Left cardiac atrium (tissue), 4 donors: ENCODE measurements around the gene COBL. TPM values are rescaled to one million over a fixed set of nuclear protein-coding genes. Genes with fewer than 3 reads are reported as not detected.

Experiments
- ATAC-seq, 2 donors: fragments of 200-7000 bp; cut with Tn5 transposase; one replicate each; pipeline ENCODE4 v1.9.1; 2020; ENCODE audit warnings: mild to moderate bottlenecking in 2 of 2, moderate library complexity in 2 of 2
- DNase-seq: peaks from one replicate; pipeline ENCODE4 v3.0.0-alpha.2; 2020
- intact Hi-C, 2 donors: fragments of 100-400 bp; cut with DNase I; formaldehyde crosslinking; loops; one replicate each; pipeline versions ENCODE4 v1.14.1 to v1.15.1; 2022 to 2023
- total RNA-seq, 2 donors: library from RNA; stranded (reverse); fragmentation: NEBNext Ultra II Directional; extraction: Animal tissue kit (Norgen Biotek cat#: 25700); gene quantifications; one replicate each; pipeline ENCODE4 v1.2.1, GENCODE V29; 2021
- donor health status: DM: no; HTN: yes; CAD: no.
- donor health status: DM: no; HTN: yes; CAD: no; lungs with severe emphysema.
- donor health status: DM: yes; HTN: yes; CAD: no.
- donor health status: Dilated cardiomyopathy.

COBL gene
- total RNA-seq, 2 donors from 2014 or later: 28.1 to 36.0 TPM

DNA sequence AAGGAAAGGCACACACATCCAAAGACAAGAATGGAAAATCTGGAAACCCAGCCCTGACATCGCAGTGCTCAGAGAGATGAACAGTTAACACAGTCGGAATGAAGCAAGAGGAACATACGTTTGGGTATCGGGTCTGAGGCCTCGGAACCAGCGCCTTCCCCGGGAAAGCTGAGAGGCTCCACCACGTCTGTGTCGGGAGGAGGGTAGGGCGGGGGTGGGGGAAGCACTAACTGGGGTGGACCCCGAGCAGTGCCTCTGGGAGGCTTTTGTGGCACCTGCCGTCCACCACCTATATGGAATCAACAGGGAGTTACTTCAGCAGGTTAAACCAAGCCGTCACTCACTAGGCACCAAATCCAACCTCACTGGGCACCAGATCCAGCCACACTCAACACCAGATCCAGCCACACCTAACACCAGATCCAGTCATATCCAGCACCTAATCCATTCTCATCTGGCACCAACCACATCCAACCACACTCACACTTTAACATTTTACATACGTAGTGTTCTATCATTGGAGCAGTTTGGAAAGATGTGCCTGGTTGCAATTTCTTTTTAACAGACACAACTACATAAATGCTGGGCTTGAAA is 233.6 kb downstream of the COBL start:
- intact Hi-C loops: no loop called here
- ATAC-seq (peak; percentile 48 to 56), DNase-seq (no peak)

DNA sequence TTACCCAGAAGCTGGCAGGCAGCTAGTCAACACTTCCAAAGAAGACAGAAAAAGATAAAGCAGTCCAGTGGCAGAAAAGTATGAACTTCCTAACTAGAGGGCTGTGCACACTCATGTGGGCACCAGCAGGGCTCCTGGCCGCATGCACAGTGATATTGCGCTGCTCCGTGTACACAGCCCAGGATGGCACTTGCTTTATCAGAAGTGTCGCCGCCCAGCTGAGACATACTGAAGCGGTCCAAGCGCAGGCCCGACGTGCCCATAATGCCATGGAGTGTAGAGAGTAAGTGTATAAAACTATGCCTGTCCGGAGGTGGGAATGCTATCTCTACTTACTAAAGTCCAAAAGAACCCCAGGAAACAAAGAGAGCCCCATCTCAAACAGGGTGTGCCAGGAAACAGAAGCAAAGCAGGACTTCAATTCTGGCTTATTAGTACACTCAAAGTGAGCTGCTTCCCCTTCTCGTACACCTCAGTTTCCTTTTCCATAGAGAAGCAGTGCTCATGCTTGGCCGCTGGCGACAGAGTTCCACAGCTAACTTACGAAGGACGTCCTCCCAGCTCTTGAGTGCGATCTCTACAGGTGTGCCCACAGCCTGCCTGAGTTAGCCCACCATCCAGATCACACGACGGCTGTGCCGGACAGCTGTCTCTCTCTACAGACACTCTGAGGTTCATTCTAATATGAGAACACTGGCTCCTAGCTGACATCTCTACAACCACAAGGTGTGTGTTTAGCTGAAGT is 234.3 kb downstream of the COBL start:
- intact Hi-C loops: no loop called here
- ATAC-seq: peak; percentile 73 to 86
- DNase-seq: peak; percentile 53

DNA sequence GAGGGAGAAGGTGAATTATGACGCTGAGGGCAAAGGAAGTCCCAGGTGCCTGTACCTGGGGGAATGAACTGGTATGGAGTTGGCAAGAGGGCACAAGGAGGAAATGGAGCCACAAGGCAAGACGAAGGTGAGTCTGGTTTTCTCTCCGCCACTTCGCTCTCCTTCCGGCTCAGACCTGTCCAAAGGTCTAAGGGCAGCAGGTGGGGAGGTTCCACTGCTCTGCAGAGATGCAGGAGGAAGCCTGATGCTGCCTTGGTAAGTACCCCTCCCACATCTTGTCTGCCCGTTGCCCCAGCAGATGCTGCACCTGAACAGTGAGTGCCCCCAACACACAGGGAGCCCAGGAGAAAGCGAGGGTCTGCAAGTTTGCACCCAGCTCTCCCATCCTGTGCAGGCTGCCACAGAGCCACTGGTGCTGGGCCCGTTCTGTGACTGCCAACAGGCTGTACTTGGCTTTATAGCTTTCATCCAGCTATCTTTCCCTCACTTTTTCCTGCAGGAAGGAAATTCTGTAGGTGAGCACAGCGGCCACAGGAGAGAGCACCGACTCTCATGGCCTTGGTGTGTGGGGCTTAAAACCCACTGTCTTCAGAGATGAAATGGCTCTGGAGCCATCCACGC is 235.2 kb downstream of the COBL start:
- ATAC-seq: no peak
- no peak for DNase-seq
- intact Hi-C loops: no loop called here

DNA sequence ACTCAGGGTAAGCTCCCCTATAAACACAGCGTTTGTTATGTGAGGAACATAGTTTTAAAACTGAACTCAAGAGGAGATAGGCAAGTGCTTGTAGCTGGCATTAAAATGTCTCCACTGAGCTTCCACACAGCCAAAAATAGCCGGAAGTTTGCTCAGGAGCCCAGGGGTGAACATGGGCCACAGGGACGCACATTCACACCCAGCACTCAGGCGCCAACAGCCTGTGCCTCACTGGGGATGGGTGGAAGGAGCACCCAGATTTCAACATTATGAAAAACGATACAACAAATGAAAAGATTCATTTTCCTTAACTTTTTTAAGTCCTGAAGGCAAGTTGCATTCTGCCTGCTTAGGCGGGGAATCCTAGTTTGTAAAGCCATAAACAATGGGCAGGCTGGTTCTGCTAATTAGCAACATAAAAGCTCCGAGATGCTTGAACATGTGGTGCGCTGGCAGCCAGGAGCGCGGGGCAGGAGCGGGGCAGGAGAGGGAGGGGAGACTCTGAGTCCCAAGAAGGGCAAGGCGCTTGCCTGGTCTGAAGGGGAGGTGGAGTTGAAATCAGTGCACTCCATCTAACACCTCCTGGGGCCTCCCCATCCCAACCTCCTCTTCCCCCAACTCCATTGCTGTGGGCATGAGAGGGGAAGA is 235.9 kb downstream of the COBL start:
- peak in 1 of 2 donors; percentile 27 for ATAC-seq
- intact Hi-C loops: no loop called here
- no peak for DNase-seq

DNA sequence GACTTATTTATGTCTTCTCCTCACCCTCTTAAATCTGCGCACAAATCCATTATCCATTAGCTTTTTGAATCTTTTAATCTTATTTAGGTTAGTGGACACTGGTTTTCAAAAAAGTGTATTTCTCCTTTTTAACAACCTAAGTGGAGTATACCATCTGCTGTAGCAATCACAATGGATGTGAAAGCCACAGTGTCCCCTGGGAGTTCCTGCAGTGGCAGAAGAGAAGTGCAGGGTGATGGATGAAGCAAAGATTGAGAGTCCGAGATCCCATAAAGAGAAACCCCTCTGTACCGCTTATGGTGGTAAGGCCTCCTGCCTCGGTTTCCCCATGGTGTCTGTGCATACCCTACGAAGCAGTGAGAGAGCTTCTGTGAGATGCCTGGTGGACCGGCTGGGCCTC is 236.4 kb downstream of the COBL start:
- intact Hi-C loops: no loop called here
- DNase-seq: no peak
- ATAC-seq: no peak

DNA sequence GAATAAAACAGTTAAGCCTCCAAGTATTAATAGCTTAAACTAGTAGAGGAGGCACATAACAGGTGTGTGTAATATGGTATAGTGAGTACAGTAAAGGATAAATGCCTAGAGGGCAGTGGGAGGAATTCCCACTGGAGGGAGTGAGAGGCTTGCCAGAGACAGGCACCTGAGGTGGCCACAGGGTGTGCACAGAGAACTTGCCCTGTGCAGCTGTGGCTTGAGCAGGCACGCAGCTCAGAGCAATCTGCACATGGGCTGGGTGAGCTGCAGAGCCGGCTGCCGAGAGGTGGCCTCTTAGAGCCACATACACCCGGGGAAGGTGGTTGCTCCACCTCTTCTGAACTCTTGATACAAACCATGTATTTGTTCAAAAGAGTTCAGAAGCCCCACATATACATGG is 237.1 kb downstream of the COBL start:
- intact Hi-C loops: loop anchor here in 1 of 2 donors (10.0 kb wide), 1 partner anchor 45 kb away; no protein-coding TSS in a partner anchor
- ATAC-seq (no peak), DNase-seq (no peak)

DNA sequence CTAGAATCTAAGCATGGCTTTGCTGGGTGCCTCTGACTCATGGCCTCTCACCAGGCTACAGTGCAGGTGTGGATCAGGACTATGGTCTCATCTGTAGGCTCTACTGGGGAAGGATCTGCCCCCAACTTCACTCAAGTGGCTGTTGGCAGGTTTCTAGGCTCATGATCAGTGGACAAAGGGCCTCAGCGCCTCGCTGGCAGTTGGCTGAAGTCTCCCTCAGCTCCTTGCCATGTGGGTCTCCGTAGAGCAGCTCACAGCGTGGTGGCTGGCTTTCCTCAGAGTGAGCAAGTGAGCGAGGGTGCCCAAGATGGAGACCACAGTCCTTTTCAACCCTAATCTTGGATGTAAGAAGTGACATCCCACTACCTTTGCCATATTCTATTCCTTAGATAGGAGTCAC is 238.0 kb downstream of the COBL start:
- intact Hi-C loops: loop anchor here in 1 of 2 donors (10.0 kb wide), 1 partner anchor 46 kb away; no protein-coding TSS in a partner anchor
- no peak for DNase-seq

DNA sequence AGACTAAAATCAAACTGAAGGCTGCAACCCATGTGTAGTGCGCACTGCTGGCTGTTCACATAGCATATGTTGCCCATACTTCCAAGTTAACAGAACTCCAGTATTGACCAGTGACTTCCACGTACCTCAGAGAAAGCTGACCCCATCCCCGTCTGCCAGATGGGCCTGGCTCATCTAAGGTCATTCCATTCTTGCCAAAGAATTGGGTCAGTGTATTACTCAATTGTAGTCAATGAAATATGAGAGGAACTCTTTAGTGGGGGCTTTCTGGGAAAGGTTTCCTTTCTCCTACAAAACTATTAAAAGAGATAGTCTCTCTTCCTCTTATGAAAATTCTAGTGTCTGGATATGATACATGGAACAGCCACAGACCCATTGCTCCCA is 238.6 kb downstream of the COBL start:
- no peak for ATAC-seq
- no peak for DNase-seq
- intact Hi-C loops: loop anchor here in 1 of 2 donors (10.0 kb wide), 1 partner anchor 47 kb away; no protein-coding TSS in a partner anchor

More for the DNA sequence above, 238.0 kb downstream of the COBL start:
- no peak for ATAC-seq

DNA sequence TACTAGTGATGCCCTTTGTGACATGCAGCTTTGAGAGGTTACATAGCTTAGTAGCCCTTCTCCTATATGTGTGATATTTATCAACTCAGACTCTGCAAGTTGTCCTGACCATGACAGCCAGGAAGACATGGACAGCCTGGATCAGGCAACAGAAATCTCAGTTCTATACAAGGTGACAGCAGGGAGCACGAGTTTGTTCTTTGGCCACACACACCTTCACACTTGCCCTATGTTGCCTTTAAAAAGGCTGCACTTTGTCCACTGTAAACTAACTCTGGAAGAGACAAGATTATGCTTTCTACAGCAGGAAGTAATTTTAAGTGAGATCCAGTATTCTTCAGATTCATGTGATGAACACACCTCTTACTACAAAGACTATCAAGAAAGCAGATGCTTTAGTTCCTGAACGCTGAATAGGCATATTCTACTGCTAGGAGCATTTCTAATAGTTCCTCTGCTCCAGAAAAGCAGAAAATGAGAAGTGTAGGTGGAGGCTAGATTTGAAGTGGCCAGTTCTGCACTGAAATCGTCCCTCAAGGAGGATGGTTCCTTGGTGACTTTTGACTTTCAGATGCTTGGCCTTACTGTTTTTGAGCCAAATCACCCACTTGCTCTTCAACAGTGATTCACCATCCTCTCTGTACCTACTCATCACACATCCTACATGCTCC is 239.2 kb downstream of the COBL start:
- intact Hi-C loops: loop anchor here in 1 of 2 donors (10.0 kb wide), 1 partner anchor 47 kb away; no protein-coding TSS in a partner anchor
- ATAC-seq: no peak
- no peak for DNase-seq

DNA sequence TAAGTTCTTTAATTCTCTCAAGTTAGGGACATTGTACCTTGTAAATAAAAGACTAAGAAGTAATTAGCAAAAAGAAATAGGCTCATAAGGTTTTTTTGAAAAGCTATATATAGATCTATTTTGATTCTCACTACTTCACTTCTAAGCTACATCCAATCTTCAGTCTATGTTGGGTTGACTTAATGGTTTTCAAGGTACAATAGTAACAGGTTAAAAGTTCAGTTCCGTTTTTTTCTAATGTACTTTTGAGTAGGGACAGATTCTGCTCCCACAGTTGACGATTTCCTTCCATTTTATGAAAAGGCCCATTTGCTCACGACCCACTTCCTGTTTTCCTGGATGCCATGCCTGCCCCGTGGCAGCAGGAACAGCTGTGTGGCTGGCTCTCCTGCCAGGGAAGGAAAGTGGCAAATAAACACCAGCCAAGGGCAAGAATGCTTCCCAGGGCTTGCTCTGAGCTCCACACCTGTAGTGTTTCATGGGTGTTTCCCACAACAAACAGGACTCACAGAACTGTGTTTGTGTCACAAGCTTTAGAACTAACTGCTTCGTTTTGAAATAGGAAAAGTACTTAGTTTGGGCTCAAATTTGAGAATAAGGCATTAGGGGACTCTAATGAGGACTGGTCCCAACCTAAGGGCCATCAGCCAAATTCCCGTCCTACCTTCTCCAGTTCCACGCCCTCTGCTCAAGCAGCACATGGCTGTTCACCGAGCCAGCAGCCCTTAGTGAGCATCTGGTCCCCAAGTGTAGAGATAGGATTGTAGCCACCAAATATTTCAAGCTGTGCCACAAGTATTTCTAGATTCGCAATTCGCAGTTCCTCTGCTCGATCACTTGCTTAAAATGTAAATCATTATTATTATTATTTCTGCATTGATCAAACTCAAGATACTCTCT is 240.7 kb downstream of the COBL start:
- DNase-seq: no peak
- peak; percentile 44 to 84 for ATAC-seq
- intact Hi-C loops: loop anchor here in 1 of 2 donors (10.0 kb wide), 1 partner anchor 49 kb away; no protein-coding TSS in a partner anchor

DNA sequence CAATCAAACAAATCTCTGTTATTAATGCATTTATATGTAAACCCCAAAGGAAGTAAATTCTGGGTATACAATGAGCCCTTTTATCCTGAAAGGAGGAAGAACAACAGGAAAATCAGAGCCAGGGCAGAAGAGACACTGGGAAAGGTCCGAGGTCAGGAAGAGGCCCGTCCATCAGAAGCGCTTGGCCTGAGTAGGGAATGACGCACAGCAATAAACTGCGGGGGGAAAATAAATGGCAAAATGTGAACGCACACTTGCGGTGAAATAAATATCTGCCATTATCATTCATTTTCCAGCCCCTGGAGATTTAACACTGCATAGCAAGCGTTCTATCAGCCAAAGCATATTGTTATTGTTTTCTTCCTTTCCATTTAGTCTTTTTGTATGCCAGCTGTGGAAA is 243.4 kb downstream of the COBL start:
- intact Hi-C loops: loop anchor here (5.0 to 10.0 kb wide), 2 partner anchors 52 to 69 kb away; no protein-coding TSS in a partner anchor
- ATAC-seq (no peak), DNase-seq (no peak)

DNA sequence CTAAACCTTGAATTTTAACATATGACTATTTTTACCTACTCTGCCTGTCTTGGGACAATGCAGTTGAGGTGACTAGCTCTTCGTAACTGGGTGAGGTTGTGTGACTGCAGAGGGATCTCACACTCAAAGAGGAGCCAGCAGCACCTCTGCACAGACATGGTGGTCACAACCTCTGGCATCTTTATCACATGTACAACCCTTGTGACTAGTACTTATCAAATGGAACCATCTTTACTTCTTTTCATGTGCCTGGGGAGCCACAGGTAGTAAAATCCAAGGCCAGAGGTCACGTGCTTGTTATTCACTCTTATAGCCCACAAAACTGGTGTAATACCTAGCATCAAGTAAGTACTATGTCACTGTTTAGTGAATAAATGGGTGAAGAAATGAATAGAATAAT is 244.3 kb downstream of the COBL start:
- ATAC-seq: no peak

DNA sequence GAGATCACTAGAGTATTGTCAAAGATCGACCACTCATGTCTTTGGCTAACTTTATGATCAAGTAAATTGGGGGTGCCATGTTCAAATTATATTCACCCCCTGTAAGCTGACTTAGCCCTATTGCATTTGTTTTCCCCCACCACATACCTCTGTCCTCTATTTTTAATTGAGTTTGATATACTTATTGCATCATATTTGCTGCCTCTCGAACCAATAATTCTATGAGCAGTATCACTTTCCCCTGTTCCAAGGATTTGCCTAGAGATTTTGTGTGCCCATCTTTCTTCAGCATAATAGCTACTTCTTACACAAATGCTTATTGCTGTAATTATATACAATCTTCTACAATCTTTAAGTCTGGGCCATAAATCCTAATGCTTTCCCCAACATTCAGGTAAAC is 245.2 kb downstream of the COBL start:
- intact Hi-C loops: loop anchor here (5.0 to 10.0 kb wide), 2 partner anchors 53 to 71 kb away; no protein-coding TSS in a partner anchor
- ATAC-seq: no peak

More for the DNA sequence above, 244.3 kb downstream of the COBL start:
- intact Hi-C loops: loop anchor here (5.0 to 10.0 kb wide), 2 partner anchors 53 to 70 kb away; no protein-coding TSS in a partner anchor
- no peak for DNase-seq

DNA sequence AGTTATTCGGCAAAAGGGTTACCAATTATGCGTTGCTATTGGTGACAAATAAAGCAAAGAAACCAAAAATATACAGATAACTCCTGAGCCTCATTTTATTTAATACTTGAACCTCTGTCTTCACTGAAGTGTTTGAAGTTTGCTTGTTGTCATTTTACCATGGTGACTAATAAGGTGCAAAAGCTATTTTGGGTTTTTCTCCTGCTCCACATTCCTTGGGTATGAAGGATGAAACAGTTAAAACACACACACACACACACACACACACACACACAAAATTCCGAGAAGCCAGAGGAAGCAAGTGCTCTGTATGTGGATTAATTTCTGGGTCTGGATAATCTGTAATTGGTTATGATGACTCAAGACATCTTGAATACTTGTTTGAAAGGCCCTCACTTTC is 246.5 kb downstream of the COBL start:
- ATAC-seq (peak; percentile 8 to 29), DNase-seq (no peak)
- intact Hi-C loops: loop anchor here (5.0 to 10.0 kb wide), 2 partner anchors 55 to 72 kb away; no protein-coding TSS in a partner anchor

More for the DNA sequence above, 245.2 kb downstream of the COBL start:
- DNase-seq: no peak

DNA sequence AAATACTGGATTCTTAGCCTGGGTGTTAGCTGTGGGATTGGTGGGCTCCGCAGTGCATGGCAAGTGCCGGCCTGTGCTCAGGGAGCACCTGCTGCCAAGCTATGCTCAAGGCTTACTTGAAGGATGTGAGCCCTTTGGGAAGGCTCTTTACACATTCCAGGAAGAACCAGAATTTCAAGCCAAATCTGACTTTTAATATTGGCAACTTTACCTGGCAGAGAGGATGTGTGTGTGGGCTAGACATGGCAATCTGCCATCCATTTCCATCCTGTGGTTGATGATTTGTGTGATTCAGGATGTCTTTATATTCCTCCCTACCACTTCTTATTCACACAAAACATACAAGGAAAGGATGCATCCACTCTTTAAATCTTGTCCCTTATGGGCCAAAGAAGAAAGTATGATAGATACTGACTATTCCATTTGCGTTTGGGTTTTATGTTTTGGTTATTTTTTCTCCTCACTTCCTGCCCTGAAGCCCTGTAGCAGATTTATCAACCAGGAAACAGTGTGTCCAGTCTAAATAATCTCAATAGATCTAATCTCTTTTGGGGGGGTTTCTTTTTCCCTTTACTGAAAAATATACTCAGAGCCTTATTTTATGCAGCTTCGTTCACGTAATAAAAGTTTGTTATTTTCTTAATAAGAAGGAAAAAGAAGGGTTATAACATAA is 247.1 kb downstream of the COBL start:
- ATAC-seq (peak; percentile 27 to 35), DNase-seq (no peak)
- intact Hi-C loops: loop anchor here (5.0 to 10.0 kb wide), 5 partner anchors 55 to 385 kb away; no protein-coding TSS in a partner anchor

DNA sequence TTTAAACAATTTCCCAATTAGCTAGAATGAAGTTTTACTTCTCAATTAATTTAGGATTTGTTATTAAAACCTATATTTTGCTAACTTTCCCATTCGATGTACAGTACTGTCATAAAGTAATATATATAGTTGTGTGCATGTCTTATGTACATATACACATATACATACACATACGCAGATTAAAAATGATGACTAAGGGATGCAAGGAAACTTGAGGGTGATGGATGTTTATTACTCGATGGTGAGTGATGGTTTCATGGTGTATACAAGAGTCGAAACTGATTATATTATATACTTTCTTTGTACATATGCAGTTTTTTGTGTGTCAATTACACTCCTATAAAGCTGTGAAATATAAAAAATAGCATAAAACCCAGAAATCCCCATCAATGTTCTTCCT is 248.2 kb downstream of the COBL start:
- DNase-seq: no peak
- no peak for ATAC-seq
- intact Hi-C loops: loop anchor here (5.0 to 10.0 kb wide), 3 partner anchors 274 to 384 kb away; no protein-coding TSS in a partner anchor

DNA sequence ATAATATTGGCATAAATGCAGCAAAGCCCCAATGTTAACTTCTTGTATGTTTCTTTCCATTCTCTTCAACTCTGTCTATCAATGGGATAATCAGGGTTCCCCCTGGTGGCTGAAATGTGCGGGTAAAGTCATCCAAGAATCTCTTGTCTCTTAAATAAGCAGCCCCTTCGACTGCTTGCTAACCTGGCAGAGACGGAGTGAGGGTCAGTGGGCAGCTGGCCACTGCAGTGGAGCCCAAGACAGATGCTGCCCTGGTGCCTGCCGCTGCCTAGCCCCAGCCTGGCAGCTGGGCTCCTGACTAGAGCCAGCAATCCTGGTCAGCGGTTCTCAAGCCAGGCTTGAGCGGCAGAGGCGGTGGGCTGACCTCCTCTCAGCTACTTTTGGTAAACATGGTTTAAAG is 248.9 kb downstream of the COBL start:
- DNase-seq (peak; percentile 68), ATAC-seq (peak; percentile 52 to 62)
- intact Hi-C loops: loop anchor here (5.0 to 10.0 kb wide), 3 partner anchors 273 to 383 kb away; no protein-coding TSS in a partner anchor
